Measurements from ENCODE around the gene STOML2. TPM values are rescaled to one million over a fixed set of nuclear protein-coding genes. Genes with fewer than 3 reads are reported as not detected.

The STOML2 gene
- total RNA-seq, 2 experiments from 2014 or later, result 208 to 211 TPM

DNA sequence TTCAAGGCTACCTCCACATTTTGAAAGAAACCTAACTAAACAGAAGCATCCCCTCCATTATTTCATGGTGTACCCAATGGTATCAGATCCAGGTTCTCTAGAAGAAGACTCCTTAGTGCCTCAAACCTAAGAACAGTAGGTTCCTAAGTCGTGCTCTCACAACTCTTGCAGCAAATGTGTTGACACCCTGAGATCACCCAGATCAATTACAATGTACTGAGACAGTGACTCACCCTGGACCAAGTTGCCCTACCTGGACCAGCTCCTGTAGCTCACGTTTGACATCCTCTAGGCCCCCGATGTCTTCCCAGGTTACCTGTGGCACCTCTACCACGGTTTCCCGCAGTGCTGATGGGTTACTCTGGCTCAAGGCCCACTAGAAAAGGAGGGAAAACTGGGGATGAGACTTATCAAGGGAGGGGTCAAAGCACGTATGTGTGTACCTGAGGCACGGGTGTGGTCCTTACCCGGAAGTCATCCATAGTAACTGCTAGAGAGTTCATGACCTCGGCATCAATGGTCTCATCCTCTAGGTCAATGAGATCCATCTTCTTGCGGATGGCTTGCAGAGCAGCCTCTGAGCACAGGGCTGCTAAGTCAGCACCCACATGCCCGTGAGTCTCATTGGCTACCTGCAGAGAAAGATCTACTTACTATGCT lies 42.3 kb downstream of the STOML2 start:
- Mint-ChIP-seq H3K27ac (peak overlapping the region; percentile 22), H3K36me3 (ENCODE audit: low read depth) (peaks cover 84% of the 10 kb centered on the region), H3K9me3 (no peaks in the 10 kb centered on the region), H3K4me1 (ENCODE audit: low read depth) (no peaks in the 10 kb centered on the region), H3K4me3 (no peak overlapping the region), H3K27me3 (no peaks in the 10 kb centered on the region)
- ChIA-PET CTCF (interaction anchor here (5.2 kb wide), 1 partner anchor 9 kb away, joined by 35 read pairs; no protein-coding TSS in a partner anchor), POLR2A (interaction anchor here (0.7 to 2.1 kb wide), 4 partner anchors 10 to 262 kb away, joined by 3 to 10 read pairs (median 6); no protein-coding TSS in a partner anchor)
- intact Hi-C loops (cut with micrococcal nuclease), result no loop called here
- ATAC-seq (no peak), DNase-seq (no peak)
- TF ChIP-seq, protein P1, sequence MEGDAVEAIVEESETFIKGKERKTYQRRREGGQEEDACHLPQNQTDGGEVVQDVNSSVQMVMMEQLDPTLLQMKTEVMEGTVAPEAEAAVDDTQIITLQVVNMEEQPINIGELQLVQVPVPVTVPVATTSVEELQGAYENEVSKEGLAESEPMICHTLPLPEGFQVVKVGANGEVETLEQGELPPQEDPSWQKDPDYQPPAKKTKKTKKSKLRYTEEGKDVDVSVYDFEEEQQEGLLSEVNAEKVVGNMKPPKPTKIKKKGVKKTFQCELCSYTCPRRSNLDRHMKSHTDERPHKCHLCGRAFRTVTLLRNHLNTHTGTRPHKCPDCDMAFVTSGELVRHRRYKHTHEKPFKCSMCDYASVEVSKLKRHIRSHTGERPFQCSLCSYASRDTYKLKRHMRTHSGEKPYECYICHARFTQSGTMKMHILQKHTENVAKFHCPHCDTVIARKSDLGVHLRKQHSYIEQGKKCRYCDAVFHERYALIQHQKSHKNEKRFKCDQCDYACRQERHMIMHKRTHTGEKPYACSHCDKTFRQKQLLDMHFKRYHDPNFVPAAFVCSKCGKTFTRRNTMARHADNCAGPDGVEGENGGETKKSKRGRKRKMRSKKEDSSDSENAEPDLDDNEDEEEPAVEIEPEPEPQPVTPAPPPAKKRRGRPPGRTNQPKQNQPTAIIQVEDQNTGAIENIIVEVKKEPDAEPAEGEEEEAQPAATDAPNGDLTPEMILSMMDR (IDR thresholded peaks at IDR 0.05), result no peak

DNA sequence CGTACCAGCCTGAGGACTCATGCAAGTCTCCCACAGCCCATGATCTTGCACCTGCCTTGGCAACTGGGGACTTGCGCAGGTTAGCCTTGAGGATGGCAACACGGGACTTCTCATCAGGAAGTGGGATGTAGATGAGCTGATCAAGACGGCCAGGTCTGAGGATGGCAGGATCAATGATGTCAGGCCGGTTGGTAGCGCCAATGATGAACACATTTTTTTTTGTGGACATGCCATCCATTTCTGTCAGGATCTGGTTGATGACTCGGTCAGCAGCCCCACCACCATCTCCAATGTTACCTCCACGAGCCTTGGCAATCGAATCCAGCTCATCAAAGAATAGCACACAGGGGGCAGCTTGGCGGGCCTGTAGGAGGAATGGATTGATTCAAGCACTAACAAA lies 43.5 kb downstream of the STOML2 start:
- H3K4me3 Mint-ChIP-seq, result no peak overlapping the region
- intact Hi-C loops (cut with micrococcal nuclease), result no loop called here
- CTCF ChIA-PET, result no interaction called here

DNA sequence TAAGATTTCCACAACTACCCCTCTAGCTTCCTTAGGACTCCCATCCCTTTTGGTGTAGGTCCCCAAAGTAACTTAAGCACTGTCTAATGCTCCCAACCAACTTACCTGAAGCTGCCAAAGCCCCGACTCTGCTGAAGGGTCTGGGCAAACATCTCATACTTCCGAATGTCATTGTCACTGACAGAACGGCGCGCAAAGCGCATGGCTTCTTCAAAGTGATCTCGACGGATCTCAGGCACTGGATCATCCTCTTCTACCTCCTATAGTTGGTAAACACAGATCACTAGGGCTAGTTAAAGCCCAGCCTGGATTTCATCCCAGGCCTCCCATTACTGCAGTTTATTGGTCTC lies 45.7 kb downstream of the STOML2 start:
- Mint-ChIP-seq H3K27me3 (no peaks in the 10 kb centered on the region), H3K4me3 (no peak overlapping the region), H3K36me3 (ENCODE audit: low read depth) (peaks cover 72% of the 10 kb centered on the region), H3K9me3 (no peaks in the 10 kb centered on the region), H3K27ac (no peak overlapping the region), H3K4me1 (ENCODE audit: low read depth) (no peaks in the 10 kb centered on the region)
- ChIA-PET CTCF (interaction anchor here (1.4 kb wide), 1 partner anchor 14 kb away, joined by 3 read pairs; no protein-coding TSS in a partner anchor), POLR2A (interaction anchor here (1.1 to 2.9 kb wide), 2 partner anchors 11 to 15 kb away, joined by 8 to 14 read pairs; partner anchors contain the start of gene VCP)
- TF ChIP-seq, protein P1 (IDR thresholded peaks at IDR 0.05), result no peak
- intact Hi-C loops (cut with micrococcal nuclease), result no loop called here
- ATAC-seq (no peak), DNase-seq (no peak)

More for the DNA sequence above, 43.5 kb downstream of the STOML2 start:
- no peaks in the 10 kb centered on the region for H3K27me3 Mint-ChIP-seq
- peaks cover 82% of the 10 kb centered on the region for H3K36me3 Mint-ChIP-seq (ENCODE audit: low read depth)
- H3K4me1 Mint-ChIP-seq (ENCODE audit: low read depth), result no peaks in the 10 kb centered on the region
- no peak for DNase-seq
- TF ChIP-seq, protein P1 (IDR thresholded peaks at IDR 0.05), result no peak
- peak overlapping the region; percentile 31 for H3K27ac Mint-ChIP-seq
- H3K9me3 Mint-ChIP-seq, result no peaks in the 10 kb centered on the region
- ATAC-seq, result no peak
- POLR2A ChIA-PET, result interaction anchor here (0.8 to 1.6 kb wide), 3 partner anchors 8 to 12 kb away, joined by 3 to 8 read pairs (median 6); no protein-coding TSS in a partner anchor

DNA sequence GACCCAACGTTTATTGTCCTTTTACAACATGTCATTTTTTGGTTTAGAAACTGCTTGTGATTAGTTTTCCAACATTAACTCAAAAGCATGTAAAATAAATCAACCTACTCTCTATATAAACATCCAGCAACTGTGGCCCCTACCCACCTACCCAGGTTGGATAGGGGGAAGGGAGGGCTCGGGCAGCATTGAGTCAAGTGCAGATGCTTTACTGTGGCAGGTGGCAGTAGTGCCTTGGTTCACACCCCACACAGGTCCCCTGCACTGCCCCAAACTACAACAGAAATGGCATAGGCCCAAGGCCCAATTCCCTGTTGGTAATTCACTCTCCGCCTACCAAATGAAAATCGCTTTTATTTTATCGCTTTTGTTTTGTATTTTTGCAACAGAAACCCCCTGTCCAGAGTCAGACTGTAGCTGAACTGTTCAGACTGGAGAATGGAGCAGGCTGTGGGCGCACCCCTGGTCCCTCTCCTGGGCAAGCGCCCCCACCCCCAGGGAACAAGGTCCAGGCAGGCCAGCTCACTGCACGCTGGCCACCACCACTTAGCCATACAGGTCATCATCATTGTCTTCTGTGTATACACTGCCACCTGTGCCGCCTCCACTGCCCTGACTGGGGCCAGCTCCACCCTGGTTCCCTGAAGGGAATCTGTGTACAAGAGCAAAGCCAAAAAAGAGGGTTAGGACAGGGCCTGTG lies 46.2 kb downstream of the STOML2 start:
- H3K4me1 Mint-ChIP-seq (ENCODE audit: low read depth), result no peaks in the 10 kb centered on the region
- ChIA-PET CTCF (interaction anchor here (1.4 kb wide), 1 partner anchor 15 kb away, joined by 3 read pairs; no protein-coding TSS in a partner anchor), POLR2A (interaction anchor here (1.1 to 2.9 kb wide), 2 partner anchors 12 to 15 kb away, joined by 8 to 14 read pairs; partner anchors contain the start of gene VCP)
- peaks cover 67% of the 10 kb centered on the region for H3K36me3 Mint-ChIP-seq (ENCODE audit: low read depth)
- H3K4me3 Mint-ChIP-seq, result no peak overlapping the region
- ATAC-seq (no peak), DNase-seq (no peak)
- H3K27me3 Mint-ChIP-seq, result no peaks in the 10 kb centered on the region
- no peak overlapping the region for H3K27ac Mint-ChIP-seq
- no peaks in the 10 kb centered on the region for H3K9me3 Mint-ChIP-seq
- intact Hi-C loops (cut with micrococcal nuclease), result no loop called here
- TF ChIP-seq, protein P1 (IDR thresholded peaks at IDR 0.05), result no peak

Data from activated CD8-positive, alpha-beta T cell treated with anti-CD3 and anti-CD28 coated beads for 36 hours (primary cell).